ENCODE results near the gene TTC1. TPM values are rescaled to one million over a fixed set of nuclear protein-coding genes. Genes with fewer than 3 reads are reported as not detected.
A peak's percentile ranks its signal among the peaks of the same experiment; 100 is the strongest.

Gene TTC1, protein sequence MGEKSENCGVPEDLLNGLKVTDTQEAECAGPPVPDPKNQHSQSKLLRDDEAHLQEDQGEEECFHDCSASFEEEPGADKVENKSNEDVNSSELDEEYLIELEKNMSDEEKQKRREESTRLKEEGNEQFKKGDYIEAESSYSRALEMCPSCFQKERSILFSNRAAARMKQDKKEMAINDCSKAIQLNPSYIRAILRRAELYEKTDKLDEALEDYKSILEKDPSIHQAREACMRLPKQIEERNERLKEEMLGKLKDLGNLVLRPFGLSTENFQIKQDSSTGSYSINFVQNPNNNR
- total RNA-seq = 43.4 and 46.3 TPM in 2 replicates
- long read RNA-seq, transcript TTC1-201 (8 exons, 1,467 nt) = major isoform, 49 of 74 reads
- long read RNA-seq, transcript TTC1-205 (8 exons, 1,432 nt) = minor isoform, 8 of 74 reads
- long read RNA-seq, partial matches to known transcripts = 12 of 74 reads
- long read RNA-seq, other reads (novel, unspliced or antisense) = 5 of 74 reads

DNA sequence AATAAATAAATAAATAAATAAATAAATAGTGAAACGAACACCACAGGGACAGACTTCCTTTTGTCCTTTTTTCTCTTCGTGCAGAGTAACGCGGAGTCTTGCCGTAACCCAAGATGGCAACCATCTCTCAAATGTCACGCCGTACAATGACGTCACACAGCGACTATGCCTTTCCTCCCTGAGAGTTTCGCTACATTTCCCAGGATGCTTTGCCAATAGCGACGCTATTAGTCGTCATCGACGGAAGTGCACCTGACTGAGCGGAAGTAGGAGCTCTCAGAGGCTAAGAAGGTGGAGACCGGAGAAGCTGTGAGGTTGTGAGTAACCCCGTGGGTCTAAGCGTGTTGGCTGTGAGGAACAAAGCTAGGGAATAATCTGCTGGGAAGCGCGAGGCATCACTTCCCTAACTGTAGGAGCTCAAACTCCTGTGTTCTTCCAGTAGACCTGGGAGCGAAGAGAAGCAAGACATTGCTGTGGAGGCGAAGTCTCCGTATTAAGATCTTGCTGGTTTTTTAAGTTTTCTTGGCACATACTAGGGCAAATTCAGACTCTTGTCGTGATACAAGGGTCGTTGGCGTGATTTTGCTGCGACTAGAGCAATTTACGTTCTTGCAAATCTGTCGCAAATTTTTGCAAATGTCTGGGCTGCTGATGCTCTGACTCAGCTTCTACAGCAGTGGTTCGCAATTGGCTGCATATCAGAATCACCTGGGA, at the start of gene TTC1:
Gene TTC1, plus strand, starts transcription at position 263 of the 714 bp plus-strand sequence. CDS start 1,390 bp downstream, outside the sequence.
- Mint-ChIP-seq H3K27me3 (no peaks in the 10 kb centered on the region), H3K36me3 (ENCODE audit: insufficient read depth) (no peaks in the 10 kb centered on the region), H3K27ac (peak within 1 kb of the TSS; percentile 99), H3K4me3 (ENCODE audit: low read depth) (peak within 1 kb of the TSS; percentile 93), H3K9me3 (ENCODE audit: low read depth) (no peaks in the 10 kb centered on the region), H3K4me1 (ENCODE audit: low read depth) (peaks cover 10% of the 10 kb centered on the region)
- TF ChIP-seq, protein P1, sequence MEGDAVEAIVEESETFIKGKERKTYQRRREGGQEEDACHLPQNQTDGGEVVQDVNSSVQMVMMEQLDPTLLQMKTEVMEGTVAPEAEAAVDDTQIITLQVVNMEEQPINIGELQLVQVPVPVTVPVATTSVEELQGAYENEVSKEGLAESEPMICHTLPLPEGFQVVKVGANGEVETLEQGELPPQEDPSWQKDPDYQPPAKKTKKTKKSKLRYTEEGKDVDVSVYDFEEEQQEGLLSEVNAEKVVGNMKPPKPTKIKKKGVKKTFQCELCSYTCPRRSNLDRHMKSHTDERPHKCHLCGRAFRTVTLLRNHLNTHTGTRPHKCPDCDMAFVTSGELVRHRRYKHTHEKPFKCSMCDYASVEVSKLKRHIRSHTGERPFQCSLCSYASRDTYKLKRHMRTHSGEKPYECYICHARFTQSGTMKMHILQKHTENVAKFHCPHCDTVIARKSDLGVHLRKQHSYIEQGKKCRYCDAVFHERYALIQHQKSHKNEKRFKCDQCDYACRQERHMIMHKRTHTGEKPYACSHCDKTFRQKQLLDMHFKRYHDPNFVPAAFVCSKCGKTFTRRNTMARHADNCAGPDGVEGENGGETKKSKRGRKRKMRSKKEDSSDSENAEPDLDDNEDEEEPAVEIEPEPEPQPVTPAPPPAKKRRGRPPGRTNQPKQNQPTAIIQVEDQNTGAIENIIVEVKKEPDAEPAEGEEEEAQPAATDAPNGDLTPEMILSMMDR (IDR thresholded peaks at IDR 0.05; ENCODE audit: unreplicated experiment) = no peak
- DNase-seq (ENCODE audit: low spot score, unreplicated experiment) = peak; percentile 75

DNA sequence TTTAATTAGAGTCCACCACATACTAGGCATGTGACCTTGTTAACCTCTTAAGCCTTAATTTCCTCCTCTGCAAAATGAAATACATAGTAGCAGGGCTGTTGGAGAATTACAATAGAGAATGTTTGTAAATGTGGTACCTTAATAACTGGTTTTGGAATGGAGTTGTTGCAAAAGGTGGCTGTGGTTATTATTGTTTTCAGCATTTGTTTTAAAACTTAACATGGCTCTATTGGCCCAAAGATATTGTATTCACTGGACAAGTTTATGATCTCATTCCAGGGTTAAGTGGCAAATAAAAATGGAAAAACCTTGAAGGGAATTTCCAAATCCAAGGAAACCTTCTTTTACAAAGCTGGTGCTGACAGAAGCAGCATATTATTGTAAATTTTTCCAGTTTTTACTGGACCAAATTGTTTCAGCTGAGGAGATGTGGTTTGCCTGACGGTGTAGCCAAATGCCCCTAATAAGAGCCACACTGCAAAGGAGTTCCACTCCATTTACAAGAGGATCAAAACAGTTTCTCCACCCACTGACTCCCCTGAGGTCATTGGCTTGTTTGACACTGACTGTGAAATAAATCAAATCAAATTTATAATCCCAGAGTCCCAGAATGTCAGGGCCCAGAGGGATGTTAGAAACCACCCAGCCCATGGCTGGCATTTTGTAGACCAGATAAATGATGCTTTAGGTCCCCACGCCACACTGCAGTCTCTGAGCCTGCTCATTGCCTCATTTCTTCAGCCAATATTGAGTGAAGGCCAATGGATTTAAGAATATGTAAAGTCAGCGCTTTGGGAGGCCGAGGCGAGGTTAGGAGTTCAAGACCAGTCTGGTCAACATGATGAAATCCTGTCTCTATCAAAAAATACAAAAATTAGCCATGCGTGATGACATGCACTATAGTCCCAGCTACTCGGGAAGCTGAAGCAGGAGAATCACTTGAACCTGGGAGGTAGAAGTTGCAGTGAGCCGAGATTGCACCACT, 47.5 kb upstream of the TTC1 start:
- Mint-ChIP-seq H3K27me3 (peaks cover 7% of the 10 kb centered on the region), H3K36me3 (ENCODE audit: insufficient read depth) (no peaks in the 10 kb centered on the region), H3K4me1 (ENCODE audit: low read depth) (no peaks in the 10 kb centered on the region), H3K9me3 (ENCODE audit: low read depth) (no peaks in the 10 kb centered on the region), H3K4me3 (ENCODE audit: low read depth) (no peak overlapping the region), H3K27ac (no peak overlapping the region)
- TF ChIP-seq, protein P1 (IDR thresholded peaks at IDR 0.05; ENCODE audit: unreplicated experiment) = no peak
- DNase-seq (ENCODE audit: low spot score, unreplicated experiment) = no peak

DNA sequence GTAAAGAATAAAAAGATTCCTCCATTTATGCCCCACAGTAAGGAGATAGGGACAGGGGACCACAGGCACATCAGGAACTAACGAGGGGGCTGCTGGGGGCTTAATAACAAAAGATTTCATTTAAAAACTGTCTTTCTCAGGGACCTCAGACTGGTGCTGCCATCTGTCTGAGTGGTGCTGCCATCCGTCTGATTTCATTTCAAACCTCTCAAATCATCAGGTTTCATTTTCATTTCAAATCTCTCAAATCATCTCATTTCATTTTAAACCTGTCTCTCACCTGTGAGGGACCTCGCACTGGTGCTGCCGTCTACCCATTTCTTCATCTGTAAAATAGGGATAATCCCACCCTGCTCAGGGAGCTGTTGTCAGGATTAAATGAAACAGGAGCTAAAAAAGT, 46.7 kb upstream of the TTC1 start:
- Mint-ChIP-seq H3K27me3 (peaks cover 14% of the 10 kb centered on the region), H3K4me3 (ENCODE audit: low read depth) (no peak overlapping the region), H3K27ac (no peak overlapping the region), H3K4me1 (ENCODE audit: low read depth) (no peaks in the 10 kb centered on the region), H3K36me3 (ENCODE audit: insufficient read depth) (no peaks in the 10 kb centered on the region), H3K9me3 (ENCODE audit: low read depth) (no peaks in the 10 kb centered on the region)
- no peak for DNase-seq (ENCODE audit: low spot score, unreplicated experiment)
- TF ChIP-seq, protein P1 (IDR thresholded peaks at IDR 0.05; ENCODE audit: unreplicated experiment) = no peak

DNA sequence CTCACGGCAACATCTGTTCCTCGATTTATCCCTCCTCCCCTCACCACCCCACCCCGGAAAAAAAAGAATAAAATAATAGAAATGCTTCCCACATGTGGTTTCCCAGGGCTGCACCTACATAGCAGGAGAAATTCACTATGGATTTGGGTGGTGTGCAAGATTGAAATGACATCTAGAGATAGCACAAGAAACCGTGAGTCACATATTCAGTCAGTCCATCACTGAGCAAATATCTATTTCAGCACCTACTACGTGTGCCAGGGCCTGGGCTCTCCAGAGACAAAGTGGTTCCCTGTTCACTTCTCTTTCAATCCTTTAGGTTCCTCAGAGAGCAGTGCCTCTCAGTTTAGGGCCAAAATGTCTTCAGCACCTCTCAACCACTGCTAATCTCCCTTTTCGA, 45.0 kb upstream of the TTC1 start:
- no peaks in the 10 kb centered on the region for H3K36me3 Mint-ChIP-seq (ENCODE audit: insufficient read depth)
- peaks cover 30% of the 10 kb centered on the region for H3K27me3 Mint-ChIP-seq
- no peak overlapping the region for H3K27ac Mint-ChIP-seq
- TF ChIP-seq, protein P1 (IDR thresholded peaks at IDR 0.05; ENCODE audit: unreplicated experiment) = no peak
- H3K4me3 Mint-ChIP-seq (ENCODE audit: low read depth) = no peak overlapping the region
- H3K9me3 Mint-ChIP-seq (ENCODE audit: low read depth) = no peaks in the 10 kb centered on the region
- no peaks in the 10 kb centered on the region for H3K4me1 Mint-ChIP-seq (ENCODE audit: low read depth)
- DNase-seq (ENCODE audit: low spot score, unreplicated experiment) = no peak

Data from progenitor cell of endocrine pancreas (in vitro differentiated cells).